ENCODE data around the gene MKNK2.

Gene MKNK2
- long read RNA-seq, partial matches to known transcripts = 7 of 54 reads
- long read RNA-seq, other reads (novel, unspliced or antisense) = 47 of 54 reads

DNA sequence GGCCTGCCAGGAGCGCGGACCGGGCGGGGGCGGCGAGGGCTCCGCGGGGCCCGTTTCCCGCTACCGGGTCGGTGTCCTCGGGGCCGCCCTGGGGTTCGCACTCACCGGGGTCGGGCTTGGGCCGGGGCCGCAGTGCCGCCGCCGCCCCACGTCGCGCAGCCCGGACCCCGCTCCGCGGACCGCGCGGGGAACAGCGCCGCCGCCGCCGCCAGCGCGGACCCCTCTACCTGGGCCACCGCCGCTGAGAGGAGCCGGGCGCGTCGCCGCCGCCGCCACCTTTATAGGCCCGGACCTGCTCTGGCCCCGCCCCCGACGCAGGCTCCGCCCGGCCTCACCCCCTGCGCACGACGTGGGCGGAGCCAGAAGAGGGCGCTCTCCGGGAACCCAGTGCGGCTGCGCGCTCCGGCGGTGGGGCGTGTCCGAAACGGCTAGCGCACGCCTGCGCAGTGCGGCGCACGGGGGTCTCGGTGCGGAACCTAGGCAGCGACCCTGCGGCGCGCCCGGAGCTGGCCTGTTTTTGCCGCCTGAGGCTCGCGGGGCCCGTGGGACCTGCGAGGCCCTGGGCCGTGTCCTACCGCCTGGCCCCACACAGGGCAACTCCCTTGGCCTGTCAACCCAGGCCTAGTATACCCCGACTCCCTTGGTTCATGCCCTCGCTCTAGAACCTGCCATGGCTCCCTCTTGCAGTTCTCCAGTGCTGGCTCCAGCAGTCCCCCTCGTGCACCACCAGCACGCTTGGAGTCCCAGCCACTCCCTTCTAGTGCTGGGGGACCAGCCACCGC is at the start of gene MKNK2:
Gene MKNK2 (minus strand): TSS at position 254 of the 782 bp plus-strand sequence. CDS start 393 bp downstream, outside the sequence.
- H3K27me3 ChIP-seq (ENCODE audit: insufficient read depth, poor library complexity, severe bottlenecking) = no peaks in the 10 kb centered on the region
- H3K4me3 ChIP-seq (replicated peaks; ENCODE audit: insufficient read depth, low read length) = peak within 1 kb of the TSS; percentile 93
- TF ChIP-seq GABPA (IDR thresholded peaks at IDR 0.05; ENCODE audit: low read depth) (no peak), POLR2AphosphoS5 (IDR thresholded peaks at IDR 0.05; ENCODE audit: low read depth) (peak; percentile 94)
- DNase-seq (ENCODE audit: low read depth in 1 of 2, low spot score in 1 of 2) = peak; percentile 83 to 86
- peak within 1 kb of the TSS; percentile 81 for H3K27ac ChIP-seq (replicated peaks)

DNA sequence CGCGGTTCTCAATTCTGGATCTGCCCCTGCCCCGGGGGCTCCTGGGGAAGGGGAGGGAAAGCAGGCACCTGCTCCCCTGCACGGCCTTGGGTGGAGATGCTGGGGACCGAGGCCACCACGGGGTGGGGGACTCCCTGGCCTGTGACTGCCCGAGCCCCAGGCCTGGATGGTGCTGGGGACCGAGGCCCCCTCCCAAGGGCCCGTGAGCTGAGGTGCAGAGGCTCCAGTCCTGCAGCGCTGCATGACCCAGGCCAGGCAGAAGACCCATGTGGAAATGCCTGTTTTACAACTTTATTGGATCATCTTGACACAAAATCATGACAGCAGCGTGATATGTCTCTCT is 49.6 kb upstream of the MKNK2 start:
- H3K27ac ChIP-seq (replicated peaks) = no peak overlapping the region
- DNase-seq (ENCODE audit: low read depth in 1 of 2, low spot score in 1 of 2) = no peak
- no peak overlapping the region for H3K4me3 ChIP-seq (replicated peaks; ENCODE audit: insufficient read depth, low read length)
- no peak for TF ChIP-seq GABPA (IDR thresholded peaks at IDR 0.05; ENCODE audit: low read depth)
- no peak for TF ChIP-seq POLR2AphosphoS5 (IDR thresholded peaks at IDR 0.05; ENCODE audit: low read depth)
- TF ChIP-seq, protein P1, sequence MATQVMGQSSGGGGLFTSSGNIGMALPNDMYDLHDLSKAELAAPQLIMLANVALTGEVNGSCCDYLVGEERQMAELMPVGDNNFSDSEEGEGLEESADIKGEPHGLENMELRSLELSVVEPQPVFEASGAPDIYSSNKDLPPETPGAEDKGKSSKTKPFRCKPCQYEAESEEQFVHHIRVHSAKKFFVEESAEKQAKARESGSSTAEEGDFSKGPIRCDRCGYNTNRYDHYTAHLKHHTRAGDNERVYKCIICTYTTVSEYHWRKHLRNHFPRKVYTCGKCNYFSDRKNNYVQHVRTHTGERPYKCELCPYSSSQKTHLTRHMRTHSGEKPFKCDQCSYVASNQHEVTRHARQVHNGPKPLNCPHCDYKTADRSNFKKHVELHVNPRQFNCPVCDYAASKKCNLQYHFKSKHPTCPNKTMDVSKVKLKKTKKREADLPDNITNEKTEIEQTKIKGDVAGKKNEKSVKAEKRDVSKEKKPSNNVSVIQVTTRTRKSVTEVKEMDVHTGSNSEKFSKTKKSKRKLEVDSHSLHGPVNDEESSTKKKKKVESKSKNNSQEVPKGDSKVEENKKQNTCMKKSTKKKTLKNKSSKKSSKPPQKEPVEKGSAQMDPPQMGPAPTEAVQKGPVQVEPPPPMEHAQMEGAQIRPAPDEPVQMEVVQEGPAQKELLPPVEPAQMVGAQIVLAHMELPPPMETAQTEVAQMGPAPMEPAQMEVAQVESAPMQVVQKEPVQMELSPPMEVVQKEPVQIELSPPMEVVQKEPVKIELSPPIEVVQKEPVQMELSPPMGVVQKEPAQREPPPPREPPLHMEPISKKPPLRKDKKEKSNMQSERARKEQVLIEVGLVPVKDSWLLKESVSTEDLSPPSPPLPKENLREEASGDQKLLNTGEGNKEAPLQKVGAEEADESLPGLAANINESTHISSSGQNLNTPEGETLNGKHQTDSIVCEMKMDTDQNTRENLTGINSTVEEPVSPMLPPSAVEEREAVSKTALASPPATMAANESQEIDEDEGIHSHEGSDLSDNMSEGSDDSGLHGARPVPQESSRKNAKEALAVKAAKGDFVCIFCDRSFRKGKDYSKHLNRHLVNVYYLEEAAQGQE (IDR thresholded peaks at IDR 0.05; ENCODE audit: insufficient replicate concordance, low read depth) = no peak
- TF ChIP-seq, protein P2, sequence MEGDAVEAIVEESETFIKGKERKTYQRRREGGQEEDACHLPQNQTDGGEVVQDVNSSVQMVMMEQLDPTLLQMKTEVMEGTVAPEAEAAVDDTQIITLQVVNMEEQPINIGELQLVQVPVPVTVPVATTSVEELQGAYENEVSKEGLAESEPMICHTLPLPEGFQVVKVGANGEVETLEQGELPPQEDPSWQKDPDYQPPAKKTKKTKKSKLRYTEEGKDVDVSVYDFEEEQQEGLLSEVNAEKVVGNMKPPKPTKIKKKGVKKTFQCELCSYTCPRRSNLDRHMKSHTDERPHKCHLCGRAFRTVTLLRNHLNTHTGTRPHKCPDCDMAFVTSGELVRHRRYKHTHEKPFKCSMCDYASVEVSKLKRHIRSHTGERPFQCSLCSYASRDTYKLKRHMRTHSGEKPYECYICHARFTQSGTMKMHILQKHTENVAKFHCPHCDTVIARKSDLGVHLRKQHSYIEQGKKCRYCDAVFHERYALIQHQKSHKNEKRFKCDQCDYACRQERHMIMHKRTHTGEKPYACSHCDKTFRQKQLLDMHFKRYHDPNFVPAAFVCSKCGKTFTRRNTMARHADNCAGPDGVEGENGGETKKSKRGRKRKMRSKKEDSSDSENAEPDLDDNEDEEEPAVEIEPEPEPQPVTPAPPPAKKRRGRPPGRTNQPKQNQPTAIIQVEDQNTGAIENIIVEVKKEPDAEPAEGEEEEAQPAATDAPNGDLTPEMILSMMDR (IDR thresholded peaks at IDR 0.05; ENCODE audit: insufficient read depth, low read length) = no peak
- no peak for TF ChIP-seq SPI1 (IDR thresholded peaks at IDR 0.05; ENCODE audit: borderline replicate concordance, low read depth)
- no peaks in the 10 kb centered on the region for H3K27me3 ChIP-seq (ENCODE audit: insufficient read depth, poor library complexity, severe bottlenecking)

DNA sequence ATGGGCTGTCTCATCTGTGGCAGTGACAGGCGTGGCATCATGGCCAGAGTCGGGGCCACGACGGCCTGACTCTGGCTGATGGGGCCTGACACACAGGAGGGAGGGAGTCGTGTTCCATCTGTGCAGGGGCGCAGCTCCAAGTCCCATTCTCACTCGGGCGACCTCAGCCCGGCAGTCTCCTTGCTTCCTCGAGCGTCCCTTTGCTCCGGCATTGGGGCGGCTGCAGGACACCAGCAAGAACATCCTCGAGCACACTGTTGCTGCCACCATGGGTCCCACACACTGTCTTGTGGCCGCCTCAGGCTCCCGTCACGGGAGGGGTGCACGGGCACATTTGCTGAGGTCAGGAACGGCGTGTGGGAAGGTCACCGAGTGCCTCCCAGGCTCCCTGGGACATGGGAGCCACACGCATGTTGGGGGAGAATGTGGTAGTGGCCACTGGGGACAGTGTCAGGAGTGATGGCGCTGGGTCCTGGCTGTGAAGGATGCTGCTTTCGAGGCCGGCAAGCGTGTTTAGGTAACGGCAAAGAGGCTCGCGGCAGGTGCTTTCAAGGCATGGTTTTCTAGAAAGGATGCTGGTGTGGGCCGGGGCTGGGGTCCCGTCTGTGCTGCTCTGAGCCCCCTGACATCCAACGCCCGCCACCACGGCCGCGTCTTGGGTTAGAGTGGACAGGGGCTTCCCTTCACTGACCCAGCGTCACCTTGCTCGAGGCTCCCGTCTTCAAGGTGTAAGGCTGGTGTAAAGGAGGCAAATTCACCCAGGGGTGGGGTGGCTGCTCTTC is 49.1 kb upstream of the MKNK2 start:
- TF ChIP-seq SPI1 (IDR thresholded peaks at IDR 0.05; ENCODE audit: borderline replicate concordance, low read depth) = no peak
- TF ChIP-seq, protein P1 (IDR thresholded peaks at IDR 0.05; ENCODE audit: insufficient replicate concordance, low read depth) = no peak
- TF ChIP-seq POLR2AphosphoS5 (IDR thresholded peaks at IDR 0.05; ENCODE audit: low read depth) = no peak; the same call in 1 of the 2 replicates
- TF ChIP-seq, protein P2 (IDR thresholded peaks at IDR 0.05; ENCODE audit: insufficient read depth, low read length) = no peak
- TF ChIP-seq GABPA (IDR thresholded peaks at IDR 0.05; ENCODE audit: low read depth) = no peak
- no peaks in the 10 kb centered on the region for H3K27me3 ChIP-seq (ENCODE audit: insufficient read depth, poor library complexity, severe bottlenecking)
- DNase-seq (ENCODE audit: low read depth in 1 of 2, low spot score in 1 of 2) = no peak
- H3K4me3 ChIP-seq (replicated peaks; ENCODE audit: insufficient read depth, low read length) = no peak overlapping the region
- no peak overlapping the region for H3K27ac ChIP-seq (replicated peaks)

DNA sequence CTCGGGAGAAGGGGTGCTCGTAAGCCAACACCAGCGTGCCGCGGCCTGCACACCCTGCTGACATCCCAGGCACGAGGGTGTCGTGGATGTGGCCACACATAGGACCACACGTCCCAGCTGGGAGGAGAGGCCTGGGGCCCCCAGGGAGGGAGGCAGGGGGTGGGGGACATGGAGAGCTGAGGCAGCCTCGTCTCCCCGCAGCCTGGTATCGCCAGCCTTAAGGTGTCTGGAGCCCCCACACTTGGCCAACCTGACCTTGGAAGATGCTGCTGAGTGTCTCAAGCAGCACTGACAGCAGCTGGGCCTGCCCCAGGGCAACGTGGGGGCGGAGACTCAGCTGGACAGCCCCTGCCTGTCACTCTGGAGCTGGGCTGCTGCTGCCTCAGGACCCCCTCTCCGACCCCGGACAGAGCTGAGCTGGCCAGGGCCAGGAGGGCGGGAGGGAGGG is 48.0 kb upstream of the MKNK2 start:
- TF ChIP-seq SPI1 (IDR thresholded peaks at IDR 0.05; ENCODE audit: borderline replicate concordance, low read depth) = no peak
- TF ChIP-seq POLR2AphosphoS5 (IDR thresholded peaks at IDR 0.05; ENCODE audit: low read depth) = no peak
- TF ChIP-seq, protein P1 (IDR thresholded peaks at IDR 0.05; ENCODE audit: insufficient replicate concordance, low read depth) = no peak
- TF ChIP-seq, protein P2 (IDR thresholded peaks at IDR 0.05; ENCODE audit: insufficient read depth, low read length) = no peak
- no peak for TF ChIP-seq GABPA (IDR thresholded peaks at IDR 0.05; ENCODE audit: low read depth)
- Histone ChIP-seq H3K4me3 (replicated peaks; ENCODE audit: insufficient read depth, low read length) (no peak overlapping the region), H3K27me3 (ENCODE audit: insufficient read depth, poor library complexity, severe bottlenecking) (no peaks in the 10 kb centered on the region), H3K27ac (replicated peaks) (no peak overlapping the region)
- DNase-seq (ENCODE audit: low read depth in 1 of 2, low spot score in 1 of 2) = no peak
